HS-27A (cell line): ENCODE data around the gene AK5.

Source experiments
- DNase-seq: peaks from one replicate; pipeline ENCODE4 v3.0.0-alpha.2; 2012; ENCODE audit warnings: low read depth, missing footprints

The AK5 gene

GRCh38 chr1:77541162-77541545 lies 259.3 kb downstream of the AK5 start:
- no peak for DNase-seq

- DNase-seq, result no peak
Measured at GRCh38 chr1:77542813-77543420, 261.1 kb downstream of the AK5 start.

- no peak for DNase-seq
Measured at GRCh38 chr1:77543822-77544448, 262.1 kb downstream of the AK5 start.

GRCh38 chr1:77544845-77545244 lies 263.0 kb downstream of the AK5 start:
- DNase-seq, result no peak

- no peak for DNase-seq
Measured at GRCh38 chr1:77545970-77546369, 264.2 kb downstream of the AK5 start.

- DNase-seq, result no peak
Measured at GRCh38 chr1:77546890-77547289, 265.1 kb downstream of the AK5 start.

- DNase-seq, result no peak
Measured at GRCh38 chr1:77548285-77548684, 266.5 kb downstream of the AK5 start.

GRCh38 chr1:77550135-77550534 lies 268.3 kb downstream of the AK5 start:
- DNase-seq, result no peak

- DNase-seq, result no peak
Measured at GRCh38 chr1:77552626-77553025, 270.8 kb downstream of the AK5 start.

GRCh38 chr1:77553568-77554291 lies 271.9 kb downstream of the AK5 start:
- DNase-seq, result no peak

GRCh38 chr1:77556045-77556444 lies 274.2 kb downstream of the AK5 start:
- no peak for DNase-seq

GRCh38 chr1:77557053-77557452 lies 275.2 kb downstream of the AK5 start:
- no peak for DNase-seq

- no peak for DNase-seq
Measured at GRCh38 chr1:77558591-77559164, 276.9 kb downstream of the AK5 start.

- DNase-seq, result no peak
Measured at GRCh38 chr1:77560741-77561140, 278.9 kb downstream of the AK5 start.

GRCh38 chr1:77562596-77563150 lies 280.9 kb downstream of the AK5 start:
- DNase-seq, result no peak

GRCh38 chr1:77565321-77565720 lies 283.5 kb downstream of the AK5 start:
- no peak for DNase-seq

- no peak for DNase-seq
Measured at GRCh38 chr1:77571642-77572041, 289.8 kb downstream of the AK5 start.

GRCh38 chr1:77579547-77579946 lies 297.7 kb downstream of the AK5 start:
- DNase-seq, result no peak

- no peak for DNase-seq
Measured at GRCh38 chr1:77582905-77583304, 301.1 kb downstream of the AK5 start.

- DNase-seq, result no peak
Measured at GRCh38 chr1:77583483-77583882, 301.7 kb downstream of the AK5 start.

- DNase-seq, result no peak
Measured at GRCh38 chr1:77584884-77585283, 303.1 kb downstream of the AK5 start.

GRCh38 chr1:77585610-77586314 lies 303.9 kb downstream of the AK5 start:
- DNase-seq, result no peak
